HG02970 (cell line): ENCODE results near the gene SSBP3.
A peak's percentile ranks its signal among the peaks of the same experiment; 100 is the strongest.
"Not testable (repeated sequence)": the region's sequence is repeated elsewhere in the genome, so short reads cannot be mapped to it uniquely, and the experiment has no call there.

Source experiments
- ATAC-seq: cut with Tn5 transposase; IDR thresholded peaks from one replicate; pipeline ENCODE4 v1.9.1; 2021; ENCODE audit warnings: mild to moderate bottlenecking, moderate library complexity, moderate number of reproducible peaks; ENCODE audit not compliant: unreplicated experiment, low FRiP score

Gene SSBP3

GRCh38 chr1:54406339-54407153, at the start of gene SSBP3:
Gene SSBP3, minus strand, starts transcription at chr1:54406394.
- peak; percentile 84 for ATAC-seq

- no peak for ATAC-seq
Observed at GRCh38 chr1:54453509-54453908, 47.3 kb upstream of the SSBP3 start.

GRCh38 chr1:54453022-54453421, 46.8 kb upstream of the SSBP3 start:
- ATAC-seq: no peak

GRCh38 chr1:54449431-54449830, 43.2 kb upstream of the SSBP3 start:
- not testable (repeated sequence) for ATAC-seq

- not testable (repeated sequence) for ATAC-seq
Observed at GRCh38 chr1:54448801-54449200, 42.6 kb upstream of the SSBP3 start.

GRCh38 chr1:54447081-54447480, 40.9 kb upstream of the SSBP3 start:
- not testable (repeated sequence) for ATAC-seq

GRCh38 chr1:54442185-54442584, 36.0 kb upstream of the SSBP3 start:
- ATAC-seq: no peak

- ATAC-seq: no peak
Observed at GRCh38 chr1:54439550-54440223, 33.5 kb upstream of the SSBP3 start.

- ATAC-seq: no peak
Observed at GRCh38 chr1:54437783-54438182, 31.6 kb upstream of the SSBP3 start.

- no peak for ATAC-seq
Observed at GRCh38 chr1:54436826-54437225, 30.6 kb upstream of the SSBP3 start.

- no peak for ATAC-seq
Observed at GRCh38 chr1:54429838-54430237, 23.6 kb upstream of the SSBP3 start.

- no peak for ATAC-seq
Observed at GRCh38 chr1:54428837-54429518, 22.8 kb upstream of the SSBP3 start.

GRCh38 chr1:54425152-54425584, 19.0 kb upstream of the SSBP3 start:
- no peak for ATAC-seq

- no peak for ATAC-seq
Observed at GRCh38 chr1:54424398-54424797, 18.2 kb upstream of the SSBP3 start.

- ATAC-seq: no peak
Observed at GRCh38 chr1:54421101-54421504, 14.9 kb upstream of the SSBP3 start.

GRCh38 chr1:54418598-54418997, 12.4 kb upstream of the SSBP3 start:
- ATAC-seq: not testable (repeated sequence)

- ATAC-seq: no peak
Observed at GRCh38 chr1:54417123-54417522, 10.9 kb upstream of the SSBP3 start.

- no peak for ATAC-seq
Observed at GRCh38 chr1:54416435-54416834, 10.2 kb upstream of the SSBP3 start.

GRCh38 chr1:54415991-54416390, 9.8 kb upstream of the SSBP3 start:
- no peak for ATAC-seq

GRCh38 chr1:54415533-54415932, 9.3 kb upstream of the SSBP3 start:
- no peak for ATAC-seq

- no peak for ATAC-seq
Observed at GRCh38 chr1:54413732-54414131, 7.5 kb upstream of the SSBP3 start.
